HepG2 (cell line): ENCODE results near the gene RRAGA. TPM values are rescaled to one million over a fixed set of nuclear protein-coding genes. Genes with fewer than 3 reads are reported as not detected.

Experiments
- NR3C1 ChIP-seq: sonication (generic); formaldehyde crosslinking; IDR thresholded peaks from 2 replicates; pipeline ENCODE4 v1.4.0; 2020; ENCODE audit warnings: missing genetic modification reagents
- SIX4 ChIP-seq: sonication (generic); formaldehyde crosslinking; IDR thresholded peaks from 2 replicates; pipeline ENCODE4 v1.4.0; 2020; ENCODE audit warnings: missing genetic modification reagents
- polyA plus RNA-seq, 8 experiments: library from polyadenylated mRNA; depleted of rRNA in 3 of 8; stranded (reverse) in 7 of 8; unstranded in 1 of 8; fragments of >200 nt; fragmentation: Illumina TruSeq in 4 of 8; extraction: Trizol in 4 of 8; gene quantifications; 2 replicates each; pipeline versions ENCODE4 v1.2.1 to v1.2.3, GENCODE V29; 2011 to 2016; ENCODE audit warnings: low read depth in 4 of 8, missing spikeins in 1 of 8, mixed read lengths in 1 of 8; ENCODE audit not compliant: insufficient read depth in 1 of 8
- total RNA-seq, 5 experiments: library from RNA; depleted of rRNA; stranded (reverse); fragments of >200 nt; fragmentation: Illumina TruSeq; extraction: Trizol; gene quantifications; 2 replicates each; pipeline ENCODE4 v1.2.3, GENCODE V29; 2016; ENCODE audit warnings: low read depth in 1 of 5
- TF ChIP-seq, protein P1 (sequence below): sonication (generic); formaldehyde crosslinking; IDR thresholded peaks from 2 replicates; pipeline ENCODE4 v1.4.0; 2020; ENCODE audit warnings: mild to moderate bottlenecking, missing genetic modification reagents
- TF ChIP-seq, protein P2 (sequence below): sonication (generic); formaldehyde crosslinking; IDR thresholded peaks from 2 replicates; pipeline ENCODE4 v1.9.0; 2021; ENCODE audit warnings: missing genetic modification reagents, borderline replicate concordance

Gene RRAGA
- total and polyA plus RNA-seq, 2 of the 13 experiments (the other 11 are each of a cell fraction or from before 2014, with no cell fraction given): 37.5 to 118 TPM

DNA sequence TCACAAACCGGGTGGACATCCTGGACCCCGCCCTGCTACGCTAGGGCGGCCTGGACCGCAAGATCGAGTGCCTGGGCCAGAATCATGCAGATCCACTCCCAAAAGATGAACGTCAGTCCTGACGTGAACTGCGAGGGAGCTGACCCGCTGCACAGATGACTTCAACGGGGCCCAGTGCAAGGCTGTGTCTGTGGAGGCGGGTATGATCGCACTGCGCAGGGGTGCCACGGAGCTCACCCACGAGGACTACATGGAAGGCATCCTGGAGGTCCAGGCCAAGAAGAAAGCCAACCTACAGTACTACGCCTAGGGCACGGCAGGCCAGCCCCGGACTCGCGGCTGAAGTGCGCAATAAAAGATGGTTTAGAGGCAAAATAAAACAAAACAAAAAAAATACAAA lies 21.4 kb upstream of the RRAGA start (continued):
- TF ChIP-seq, protein P1, sequence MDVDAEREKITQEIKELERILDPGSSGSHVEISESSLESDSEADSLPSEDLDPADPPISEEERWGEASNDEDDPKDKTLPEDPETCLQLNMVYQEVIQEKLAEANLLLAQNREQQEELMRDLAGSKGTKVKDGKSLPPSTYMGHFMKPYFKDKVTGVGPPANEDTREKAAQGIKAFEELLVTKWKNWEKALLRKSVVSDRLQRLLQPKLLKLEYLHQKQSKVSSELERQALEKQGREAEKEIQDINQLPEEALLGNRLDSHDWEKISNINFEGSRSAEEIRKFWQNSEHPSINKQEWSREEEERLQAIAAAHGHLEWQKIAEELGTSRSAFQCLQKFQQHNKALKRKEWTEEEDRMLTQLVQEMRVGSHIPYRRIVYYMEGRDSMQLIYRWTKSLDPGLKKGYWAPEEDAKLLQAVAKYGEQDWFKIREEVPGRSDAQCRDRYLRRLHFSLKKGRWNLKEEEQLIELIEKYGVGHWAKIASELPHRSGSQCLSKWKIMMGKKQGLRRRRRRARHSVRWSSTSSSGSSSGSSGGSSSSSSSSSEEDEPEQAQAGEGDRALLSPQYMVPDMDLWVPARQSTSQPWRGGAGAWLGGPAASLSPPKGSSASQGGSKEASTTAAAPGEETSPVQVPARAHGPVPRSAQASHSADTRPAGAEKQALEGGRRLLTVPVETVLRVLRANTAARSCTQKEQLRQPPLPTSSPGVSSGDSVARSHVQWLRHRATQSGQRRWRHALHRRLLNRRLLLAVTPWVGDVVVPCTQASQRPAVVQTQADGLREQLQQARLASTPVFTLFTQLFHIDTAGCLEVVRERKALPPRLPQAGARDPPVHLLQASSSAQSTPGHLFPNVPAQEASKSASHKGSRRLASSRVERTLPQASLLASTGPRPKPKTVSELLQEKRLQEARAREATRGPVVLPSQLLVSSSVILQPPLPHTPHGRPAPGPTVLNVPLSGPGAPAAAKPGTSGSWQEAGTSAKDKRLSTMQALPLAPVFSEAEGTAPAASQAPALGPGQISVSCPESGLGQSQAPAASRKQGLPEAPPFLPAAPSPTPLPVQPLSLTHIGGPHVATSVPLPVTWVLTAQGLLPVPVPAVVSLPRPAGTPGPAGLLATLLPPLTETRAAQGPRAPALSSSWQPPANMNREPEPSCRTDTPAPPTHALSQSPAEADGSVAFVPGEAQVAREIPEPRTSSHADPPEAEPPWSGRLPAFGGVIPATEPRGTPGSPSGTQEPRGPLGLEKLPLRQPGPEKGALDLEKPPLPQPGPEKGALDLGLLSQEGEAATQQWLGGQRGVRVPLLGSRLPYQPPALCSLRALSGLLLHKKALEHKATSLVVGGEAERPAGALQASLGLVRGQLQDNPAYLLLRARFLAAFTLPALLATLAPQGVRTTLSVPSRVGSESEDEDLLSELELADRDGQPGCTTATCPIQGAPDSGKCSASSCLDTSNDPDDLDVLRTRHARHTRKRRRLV (CRISPR knock-in tag): no peak
- no peak for TF ChIP-seq NR3C1 (CRISPR knock-in tag)
- TF ChIP-seq, protein P2, sequence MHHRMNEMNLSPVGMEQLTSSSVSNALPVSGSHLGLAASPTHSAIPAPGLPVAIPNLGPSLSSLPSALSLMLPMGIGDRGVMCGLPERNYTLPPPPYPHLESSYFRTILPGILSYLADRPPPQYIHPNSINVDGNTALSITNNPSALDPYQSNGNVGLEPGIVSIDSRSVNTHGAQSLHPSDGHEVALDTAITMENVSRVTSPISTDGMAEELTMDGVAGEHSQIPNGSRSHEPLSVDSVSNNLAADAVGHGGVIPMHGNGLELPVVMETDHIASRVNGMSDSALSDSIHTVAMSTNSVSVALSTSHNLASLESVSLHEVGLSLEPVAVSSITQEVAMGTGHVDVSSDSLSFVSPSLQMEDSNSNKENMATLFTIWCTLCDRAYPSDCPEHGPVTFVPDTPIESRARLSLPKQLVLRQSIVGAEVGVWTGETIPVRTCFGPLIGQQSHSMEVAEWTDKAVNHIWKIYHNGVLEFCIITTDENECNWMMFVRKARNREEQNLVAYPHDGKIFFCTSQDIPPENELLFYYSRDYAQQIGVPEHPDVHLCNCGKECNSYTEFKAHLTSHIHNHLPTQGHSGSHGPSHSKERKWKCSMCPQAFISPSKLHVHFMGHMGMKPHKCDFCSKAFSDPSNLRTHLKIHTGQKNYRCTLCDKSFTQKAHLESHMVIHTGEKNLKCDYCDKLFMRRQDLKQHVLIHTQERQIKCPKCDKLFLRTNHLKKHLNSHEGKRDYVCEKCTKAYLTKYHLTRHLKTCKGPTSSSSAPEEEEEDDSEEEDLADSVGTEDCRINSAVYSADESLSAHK (CRISPR knock-in tag): no peak
- TF ChIP-seq SIX4: no peak
